T follicular helper cell (primary cell): Measurements from ENCODE around the gene VPS8.
"Not testable (repeated sequence)": the region's sequence is repeated elsewhere in the genome, so short reads cannot be mapped to it uniquely, and the experiment has no call there.

Source experiments
- DNase-seq: peaks from one replicate; pipeline ENCODE4 v3.0.0-alpha.2; 2020; ENCODE audit warnings: low read depth

Gene VPS8

GRCh38 chr3:184872200-184872599, 60.2 kb downstream of the VPS8 start:
- DNase-seq: no peak

GRCh38 chr3:184873141-184873540, 61.2 kb downstream of the VPS8 start:
- no peak for DNase-seq

GRCh38 chr3:184874709-184875644, 63.0 kb downstream of the VPS8 start:
- DNase-seq: no peak

DNA sequence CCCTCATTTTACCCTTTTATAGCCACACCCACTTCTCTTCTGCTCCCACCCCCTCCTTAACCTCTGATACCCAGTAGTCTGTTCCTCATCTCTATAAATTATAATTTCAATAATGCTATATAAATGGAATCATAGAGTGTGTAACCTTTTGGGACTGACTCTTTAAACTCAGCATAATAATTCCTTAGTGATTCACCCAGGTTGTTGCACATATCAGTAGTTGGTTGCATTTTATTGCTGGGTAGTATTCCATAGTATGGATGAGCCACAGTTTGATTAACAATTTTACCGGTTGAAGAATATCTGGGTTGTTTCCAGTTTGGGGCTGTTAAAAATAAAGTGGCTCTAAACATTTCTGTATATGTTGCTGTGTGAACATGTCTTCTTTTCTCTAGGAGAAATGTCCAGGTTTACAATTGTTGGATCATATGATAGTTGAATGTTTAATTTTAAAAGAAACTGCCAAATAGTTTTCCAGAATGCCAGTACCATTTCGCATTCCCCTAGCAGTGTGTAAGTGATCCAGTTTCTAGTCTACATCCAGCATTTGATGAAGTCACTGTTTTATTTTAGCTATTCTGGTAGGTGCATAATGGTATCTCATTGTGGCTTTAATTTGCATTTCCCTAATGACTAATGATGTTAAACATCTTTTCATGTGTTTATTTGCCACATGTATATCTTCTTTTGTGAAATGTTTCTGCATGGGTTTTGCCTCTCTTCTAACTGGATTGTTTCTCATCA, 68.5 kb downstream of the VPS8 start:
- DNase-seq: no peak

DNA sequence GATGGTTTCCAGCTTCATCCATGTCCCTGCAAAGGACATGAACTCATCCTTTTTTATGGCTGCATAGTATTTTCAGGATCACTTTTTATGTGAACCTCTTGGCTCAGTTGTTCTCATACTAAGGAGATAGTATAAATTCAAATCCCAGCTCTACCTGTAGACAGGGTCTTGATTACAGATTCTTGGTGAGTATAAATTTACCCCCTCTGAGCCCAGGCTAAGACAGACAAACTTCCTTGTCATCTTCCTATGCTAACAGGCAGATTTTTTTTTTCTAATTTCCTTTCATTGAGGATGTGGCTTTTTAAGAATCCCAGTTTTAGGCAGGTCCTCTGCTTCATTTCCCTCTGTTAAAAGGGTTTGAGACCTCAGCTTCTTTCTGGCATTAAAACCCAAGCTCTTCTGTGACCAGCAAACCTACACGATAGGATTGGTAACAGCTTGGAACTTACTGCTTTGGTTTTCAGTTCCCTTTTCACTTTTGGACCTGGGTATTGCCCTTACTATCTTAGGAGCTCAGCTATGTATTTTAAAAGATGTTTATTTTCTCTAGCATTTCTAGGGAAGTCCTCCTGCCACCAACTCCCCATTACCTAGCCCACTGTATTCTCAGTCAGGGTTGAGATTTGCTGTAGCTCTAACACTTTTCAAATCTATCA, 72.5 kb downstream of the VPS8 start:
- no peak for DNase-seq

- DNase-seq: no peak
Observed at GRCh38 chr3:184885112-184885511, 73.1 kb downstream of the VPS8 start.

- no peak for DNase-seq
Observed at GRCh38 chr3:184887574-184887973, 75.6 kb downstream of the VPS8 start.

- no peak for DNase-seq
Observed at GRCh38 chr3:184889312-184889904, 77.4 kb downstream of the VPS8 start.

- DNase-seq: no peak
Observed at GRCh38 chr3:184894051-184894450, 82.1 kb downstream of the VPS8 start.

- no peak for DNase-seq
Observed at GRCh38 chr3:184895350-184895749, 83.4 kb downstream of the VPS8 start.

- DNase-seq: no peak
Observed at GRCh38 chr3:184896336-184896735, 84.4 kb downstream of the VPS8 start.

- DNase-seq: no peak
Observed at GRCh38 chr3:184899953-184900595, 88.1 kb downstream of the VPS8 start.

DNA sequence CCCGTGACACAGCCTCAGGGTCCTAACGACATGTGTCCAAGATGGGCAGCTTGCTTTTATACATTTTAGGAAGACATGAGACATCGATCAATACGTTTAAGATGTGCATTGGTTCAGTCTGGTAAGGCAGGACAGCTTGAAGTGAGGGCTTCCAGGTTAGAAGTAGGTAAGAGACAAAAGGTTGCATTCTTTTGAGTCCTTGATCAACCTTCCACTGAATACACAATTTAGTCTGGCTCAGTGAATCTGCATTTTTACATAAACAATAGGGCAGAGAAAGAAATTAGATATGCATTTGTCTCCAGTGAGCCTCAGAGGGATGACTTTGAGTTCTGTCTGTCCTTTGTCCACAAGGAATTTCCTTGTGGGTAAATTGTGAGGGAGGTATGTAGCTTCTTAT, 95.1 kb downstream of the VPS8 start:
- DNase-seq: not testable (repeated sequence)

DNA sequence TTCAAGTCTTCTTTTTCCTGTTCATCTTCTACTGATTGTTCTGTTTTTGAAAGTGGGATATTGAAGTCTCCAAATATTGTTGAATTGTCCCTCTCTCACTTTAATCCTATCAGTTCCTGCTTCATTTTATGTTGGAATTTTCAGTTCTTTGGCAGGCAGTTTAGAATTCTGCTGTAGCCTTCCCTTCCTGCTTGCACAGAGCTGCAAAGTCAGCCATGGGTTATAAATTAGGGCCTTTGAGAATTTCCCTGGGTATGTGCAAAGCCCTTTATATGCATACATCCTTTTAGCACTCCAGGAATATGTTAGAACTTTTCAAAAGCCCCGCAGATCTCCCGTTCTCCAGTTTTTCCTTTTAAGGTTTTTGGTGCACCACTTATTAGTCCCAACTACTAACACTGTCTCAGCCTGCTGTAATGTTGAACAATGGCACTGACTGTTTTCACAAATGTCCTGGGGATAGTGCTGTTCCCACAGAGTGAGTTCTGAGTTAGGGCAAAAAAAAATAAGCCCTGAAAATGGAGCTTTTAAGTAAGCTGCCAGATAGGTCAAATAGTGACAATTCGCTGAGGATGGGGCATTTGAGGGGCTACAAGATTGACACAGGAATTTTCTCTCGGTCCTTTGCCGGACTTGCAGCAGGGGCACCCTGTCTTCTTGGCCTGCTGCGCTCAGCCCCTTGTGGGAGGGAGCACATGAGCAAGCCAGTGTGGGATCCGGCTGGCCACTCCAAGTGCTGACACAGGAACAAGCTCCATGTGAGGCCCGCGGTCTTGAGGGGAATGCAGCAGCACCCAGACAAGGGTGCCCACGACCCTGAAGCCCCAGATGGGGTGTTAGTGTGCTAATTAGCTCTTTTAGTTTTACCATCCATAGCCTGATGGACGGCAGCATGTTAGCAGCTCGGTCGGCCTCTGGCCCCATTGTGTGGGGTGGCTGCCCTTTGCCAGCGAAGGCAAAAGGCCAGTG, 96.0 kb downstream of the VPS8 start:
- DNase-seq: no peak

GRCh38 chr3:184908859-184909258, 96.9 kb downstream of the VPS8 start:
- no peak for DNase-seq

- no peak for DNase-seq
Observed at GRCh38 chr3:184910664-184911063, 98.7 kb downstream of the VPS8 start.

DNA sequence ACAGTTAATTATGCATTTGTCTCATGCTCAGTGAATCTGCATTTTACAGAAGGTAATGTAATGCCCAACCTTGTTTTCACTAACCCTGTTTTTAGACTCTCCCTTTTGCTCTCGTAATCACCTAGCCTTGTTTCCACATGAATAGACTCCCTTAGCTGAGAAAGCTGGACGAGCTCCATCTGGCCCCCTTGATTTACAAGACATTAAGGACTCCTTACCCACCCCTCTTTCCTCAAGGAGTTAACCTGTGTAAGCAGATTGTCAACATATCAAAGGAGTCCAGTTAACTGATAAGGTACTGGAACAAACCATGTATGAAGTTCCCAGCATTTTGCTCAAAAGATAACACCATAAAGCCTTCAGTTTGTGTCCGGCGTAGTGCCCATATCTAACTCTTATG, 99.6 kb downstream of the VPS8 start:
- DNase-seq: no peak

- no peak for DNase-seq
Observed at GRCh38 chr3:184912163-184912562, 100.2 kb downstream of the VPS8 start.

DNA sequence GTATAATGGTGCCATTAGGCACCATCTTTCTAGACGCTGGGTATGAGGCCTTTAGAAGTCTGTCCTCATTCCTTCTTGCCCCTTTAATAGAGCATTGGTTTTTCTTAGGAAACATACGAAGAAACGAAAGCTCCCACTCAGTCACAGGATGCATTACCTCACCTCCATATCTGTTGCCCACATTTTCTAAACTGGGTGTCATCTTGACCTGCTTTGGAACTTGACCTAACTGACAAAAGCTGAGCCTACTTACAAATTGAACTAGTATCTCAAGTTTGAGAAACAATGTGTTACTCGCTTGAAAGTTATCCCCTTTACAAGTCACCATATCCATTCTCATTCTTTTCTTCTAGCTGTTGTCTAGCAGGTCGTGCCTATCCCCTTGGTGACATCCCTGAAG, 102.7 kb downstream of the VPS8 start:
- DNase-seq: no peak

GRCh38 chr3:184918750-184919149, 106.8 kb downstream of the VPS8 start:
- DNase-seq: no peak

GRCh38 chr3:184919651-184920050, 107.7 kb downstream of the VPS8 start:
- DNase-seq: no peak
